ENCODE measurements around the gene ENTHD1.

- TF ChIP-seq CTCF (IDR thresholded peaks at IDR 0.05) (no peak), POLR2A (IDR thresholded peaks at IDR 0.05) (no peak)
Measured at GRCh38 chr22:39908737-39909136, 15.2 kb upstream of the ENTHD1 start.
